Measurements from ENCODE around the gene NFIC.
"Not testable (repeated sequence)": the region's sequence is repeated elsewhere in the genome, so short reads cannot be mapped to it uniquely, and the experiment has no call there.

NFIC gene

DNA sequence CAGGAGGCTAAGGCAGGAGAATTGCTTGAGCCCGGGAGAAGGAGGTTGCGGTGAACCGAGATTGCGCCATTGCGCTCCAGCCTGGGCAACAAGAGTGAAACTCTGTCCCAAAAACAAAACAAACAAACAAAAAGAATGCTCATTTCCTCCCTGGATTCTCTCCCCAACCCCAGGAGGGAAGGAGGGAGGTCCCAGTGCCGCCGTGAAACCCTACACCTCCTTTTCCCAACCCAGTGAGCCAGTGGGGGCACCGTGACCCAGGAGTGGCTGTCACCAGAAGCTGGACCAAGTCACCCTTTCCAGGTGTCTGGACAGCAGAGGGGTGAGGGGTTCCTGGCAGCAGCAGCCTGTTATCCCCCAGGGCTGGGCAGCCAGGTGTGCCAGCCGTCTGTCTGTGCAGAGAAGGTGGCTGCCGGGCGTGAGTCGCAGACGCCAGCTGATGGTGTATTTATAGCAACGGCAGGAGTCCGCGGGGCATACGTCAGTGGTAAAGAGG, 23.5 kb downstream of the NFIC start:
- Histone ChIP-seq H3K4me1 (ENCODE audit: insufficient read depth, low read length, poor library complexity, severe bottlenecking) (no peaks in the 10 kb centered on the region), H3K79me2 (ENCODE audit: insufficient read depth, low read length) (peaks cover 65% of the 10 kb centered on the region; the same call in 1 of the 2 replicates), H3K9ac (ENCODE audit: low read depth, low read length, poor library complexity, severe bottlenecking) (no peak overlapping the region), H3K9me2 (replicated peaks; ENCODE audit: low read depth, low read length) (no peaks in the 10 kb centered on the region), H3K9me3 (ENCODE audit: insufficient read depth, low read depth, low read length) (no peaks in the 10 kb centered on the region), H3K27me3 (ENCODE audit: insufficient read depth, low read length, poor library complexity, severe bottlenecking) (no peaks in the 10 kb centered on the region), H3K4me2 (ENCODE audit: low read depth, low read length, poor library complexity, severe bottlenecking) (no peak overlapping the region), H4K20me1 (ENCODE audit: insufficient read depth, low read length, poor library complexity, severe bottlenecking) (peaks cover 32% of the 10 kb centered on the region), H3F3A (ENCODE audit: low read depth) (no peaks in the 10 kb centered on the region), H3K4me3 (ENCODE audit: low read length, poor library complexity, severe bottlenecking) (no peak overlapping the region), H2AFZ (ENCODE audit: low read length) (no peak overlapping the region), H3K36me3 (ENCODE audit: insufficient read depth, low read length) (peaks cover 21% of the 10 kb centered on the region; the same call in 1 of the 2 replicates)
- TF ChIP-seq, protein P1, sequence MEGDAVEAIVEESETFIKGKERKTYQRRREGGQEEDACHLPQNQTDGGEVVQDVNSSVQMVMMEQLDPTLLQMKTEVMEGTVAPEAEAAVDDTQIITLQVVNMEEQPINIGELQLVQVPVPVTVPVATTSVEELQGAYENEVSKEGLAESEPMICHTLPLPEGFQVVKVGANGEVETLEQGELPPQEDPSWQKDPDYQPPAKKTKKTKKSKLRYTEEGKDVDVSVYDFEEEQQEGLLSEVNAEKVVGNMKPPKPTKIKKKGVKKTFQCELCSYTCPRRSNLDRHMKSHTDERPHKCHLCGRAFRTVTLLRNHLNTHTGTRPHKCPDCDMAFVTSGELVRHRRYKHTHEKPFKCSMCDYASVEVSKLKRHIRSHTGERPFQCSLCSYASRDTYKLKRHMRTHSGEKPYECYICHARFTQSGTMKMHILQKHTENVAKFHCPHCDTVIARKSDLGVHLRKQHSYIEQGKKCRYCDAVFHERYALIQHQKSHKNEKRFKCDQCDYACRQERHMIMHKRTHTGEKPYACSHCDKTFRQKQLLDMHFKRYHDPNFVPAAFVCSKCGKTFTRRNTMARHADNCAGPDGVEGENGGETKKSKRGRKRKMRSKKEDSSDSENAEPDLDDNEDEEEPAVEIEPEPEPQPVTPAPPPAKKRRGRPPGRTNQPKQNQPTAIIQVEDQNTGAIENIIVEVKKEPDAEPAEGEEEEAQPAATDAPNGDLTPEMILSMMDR (conservative IDR thresholded peaks at IDR 0.05; ENCODE audit: low read length): no peak
- no peak for TF ChIP-seq EZH2phosphoT487 (IDR thresholded peaks at IDR 0.05; ENCODE audit: borderline replicate concordance)

DNA sequence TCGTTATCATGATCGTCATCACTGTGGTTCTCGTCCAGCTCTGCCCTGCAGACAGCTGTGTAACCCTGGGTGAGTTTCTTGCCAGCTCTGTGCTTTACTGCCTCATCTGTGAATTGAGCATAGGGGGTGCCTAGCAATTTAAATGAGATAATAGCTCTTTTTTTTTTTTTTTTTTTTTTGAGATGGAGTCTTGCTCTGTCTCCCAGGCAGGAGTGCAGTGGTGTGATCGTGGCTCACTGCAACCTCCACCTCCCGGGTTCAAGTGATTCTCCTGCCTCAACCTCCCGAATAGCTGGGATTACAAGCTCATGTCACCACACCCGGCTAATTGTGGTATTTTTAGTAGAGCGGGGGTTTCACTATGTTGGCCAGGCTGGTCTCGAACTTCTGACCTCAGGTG, 25.5 kb downstream of the NFIC start:
- H3K79me2 ChIP-seq (ENCODE audit: insufficient read depth, low read length): peaks cover 57% of the 10 kb centered on the region; the same call in 1 of the 2 replicates

DNA sequence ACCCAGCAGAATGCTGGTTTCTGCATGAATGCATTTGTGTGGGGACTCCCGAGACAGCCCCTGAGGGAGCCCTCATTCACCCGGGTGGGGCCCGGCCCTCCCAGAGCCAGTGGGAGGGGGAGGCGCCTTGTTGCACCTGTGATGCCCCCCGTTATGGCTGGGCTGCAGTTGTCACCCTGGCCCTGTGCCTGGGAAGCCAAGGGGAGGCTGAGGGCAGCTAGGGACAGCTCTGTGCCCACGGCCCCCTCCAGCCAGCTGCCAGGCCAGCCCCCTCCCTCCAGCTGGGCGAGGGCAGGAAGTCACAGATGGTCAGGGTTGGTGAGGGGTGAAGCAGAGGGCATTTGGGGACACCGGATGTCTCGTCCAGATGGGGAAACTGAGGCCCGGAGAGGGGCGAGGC, 26.1 kb downstream of the NFIC start:
- Histone ChIP-seq H3K4me3 (ENCODE audit: low read length, poor library complexity, severe bottlenecking) (no peak overlapping the region), H2AFZ (ENCODE audit: low read length) (no peak overlapping the region), H3K4me2 (ENCODE audit: low read depth, low read length, poor library complexity, severe bottlenecking) (no peak overlapping the region), H3F3A (ENCODE audit: low read depth) (no peaks in the 10 kb centered on the region), H4K20me1 (ENCODE audit: insufficient read depth, low read length, poor library complexity, severe bottlenecking) (peaks cover 32% of the 10 kb centered on the region), H3K79me2 (ENCODE audit: insufficient read depth, low read length) (peaks cover 59% of the 10 kb centered on the region; the same call in 1 of the 2 replicates), H3K36me3 (ENCODE audit: insufficient read depth, low read length) (peaks cover 21% of the 10 kb centered on the region; the same call in 1 of the 2 replicates), H3K27me3 (ENCODE audit: insufficient read depth, low read length, poor library complexity, severe bottlenecking) (no peaks in the 10 kb centered on the region), H3K9ac (ENCODE audit: low read depth, low read length, poor library complexity, severe bottlenecking) (no peak overlapping the region), H3K9me2 (replicated peaks; ENCODE audit: low read depth, low read length) (no peaks in the 10 kb centered on the region), H3K9me3 (ENCODE audit: insufficient read depth, low read depth, low read length) (no peaks in the 10 kb centered on the region), H3K4me1 (ENCODE audit: insufficient read depth, low read length, poor library complexity, severe bottlenecking) (no peaks in the 10 kb centered on the region)
- TF ChIP-seq EZH2phosphoT487 (IDR thresholded peaks at IDR 0.05; ENCODE audit: borderline replicate concordance): no peak
- TF ChIP-seq, protein P1 (conservative IDR thresholded peaks at IDR 0.05; ENCODE audit: low read length): no peak

More for the DNA sequence above, 25.5 kb downstream of the NFIC start:
- H3F3A ChIP-seq (ENCODE audit: low read depth); H3K4me2 ChIP-seq (ENCODE audit: low read depth, low read length, poor library complexity, severe bottlenecking); H3K9me2 ChIP-seq (replicated peaks; ENCODE audit: low read depth, low read length); H3K9ac ChIP-seq (ENCODE audit: low read depth, low read length, poor library complexity, severe bottlenecking); H3K4me1 ChIP-seq (ENCODE audit: insufficient read depth, low read length, poor library complexity, severe bottlenecking); H3K27me3 ChIP-seq (ENCODE audit: insufficient read depth, low read length, poor library complexity, severe bottlenecking); H3K9me3 ChIP-seq (ENCODE audit: insufficient read depth, low read depth, low read length); H2AFZ ChIP-seq (ENCODE audit: low read length); H3K4me3 ChIP-seq (ENCODE audit: low read length, poor library complexity, severe bottlenecking): not testable (repeated sequence)
- Histone ChIP-seq H3K36me3 (ENCODE audit: insufficient read depth, low read length) (peaks cover 21% of the 10 kb centered on the region; the same call in 1 of the 2 replicates), H4K20me1 (ENCODE audit: insufficient read depth, low read length, poor library complexity, severe bottlenecking) (peaks cover 27% of the 10 kb centered on the region)

DNA sequence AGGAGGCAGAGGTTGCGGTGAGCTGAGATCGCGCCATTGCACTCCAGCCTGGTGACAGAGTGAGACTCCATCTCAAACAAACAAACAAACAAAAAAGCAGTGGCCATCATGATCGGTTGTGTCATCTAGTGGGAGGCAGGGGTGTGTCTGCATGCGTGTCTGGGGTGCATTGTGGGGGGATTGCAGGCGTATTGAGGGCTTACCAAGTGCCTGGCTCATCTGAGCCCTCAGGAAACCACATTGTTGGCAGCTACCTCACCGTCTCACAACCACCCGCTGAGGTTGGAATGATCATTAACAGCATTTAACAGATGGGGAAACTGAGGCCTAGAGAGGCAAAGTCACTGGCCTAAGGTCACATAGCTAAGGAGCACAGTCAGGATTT, 30.5 kb downstream of the NFIC start:
- H3K79me2 ChIP-seq (ENCODE audit: insufficient read depth, low read length): peaks cover 52% of the 10 kb centered on the region; the same call in 1 of the 2 replicates
- no peak overlapping the region for H3K4me2 ChIP-seq (ENCODE audit: low read depth, low read length, poor library complexity, severe bottlenecking)
- no peak overlapping the region for H2AFZ ChIP-seq (ENCODE audit: low read length)
- H3K9me2 ChIP-seq (replicated peaks; ENCODE audit: low read depth, low read length): no peaks in the 10 kb centered on the region
- TF ChIP-seq, protein P1 (conservative IDR thresholded peaks at IDR 0.05; ENCODE audit: low read length): no peak
- TF ChIP-seq EZH2phosphoT487 (IDR thresholded peaks at IDR 0.05; ENCODE audit: borderline replicate concordance): no peak
- H3K4me3 ChIP-seq (ENCODE audit: low read length, poor library complexity, severe bottlenecking): no peak overlapping the region
- no peaks in the 10 kb centered on the region for H3K27me3 ChIP-seq (ENCODE audit: insufficient read depth, low read length, poor library complexity, severe bottlenecking)
- H3K9ac ChIP-seq (ENCODE audit: low read depth, low read length, poor library complexity, severe bottlenecking): no peak overlapping the region
- peaks cover 21% of the 10 kb centered on the region for H4K20me1 ChIP-seq (ENCODE audit: insufficient read depth, low read length, poor library complexity, severe bottlenecking)
- no peaks in the 10 kb centered on the region for H3K9me3 ChIP-seq (ENCODE audit: insufficient read depth, low read depth, low read length)
- H3K4me1 ChIP-seq (ENCODE audit: insufficient read depth, low read length, poor library complexity, severe bottlenecking): no peaks in the 10 kb centered on the region
- peaks cover 17% of the 10 kb centered on the region; the same call in 1 of the 2 replicates for H3K36me3 ChIP-seq (ENCODE audit: insufficient read depth, low read length)
- no peaks in the 10 kb centered on the region for H3F3A ChIP-seq (ENCODE audit: low read depth)

Measured in Loucy (cell line).